ENCODE measurements around the gene HIP1.
"Not testable (repeated sequence)": the region's sequence is repeated elsewhere in the genome, so short reads cannot be mapped to it uniquely, and the experiment has no call there.

The HIP1 gene

GRCh38 chr7:75722373-75722772 is 16.4 kb downstream of the HIP1 start:
- no peak for DNase-seq (ENCODE audit: low read depth)
- no peak overlapping the region for H3K4me3 ChIP-seq (ENCODE audit: low read depth, low read length)
- TF ChIP-seq MYC (IDR thresholded peaks at IDR 0.05; ENCODE audit: low read depth, low read length) (no peak), POLR2A (IDR thresholded peaks at IDR 0.05; ENCODE audit: extremely low read depth, insufficient read length) (no peak)
- TF ChIP-seq, protein P1, sequence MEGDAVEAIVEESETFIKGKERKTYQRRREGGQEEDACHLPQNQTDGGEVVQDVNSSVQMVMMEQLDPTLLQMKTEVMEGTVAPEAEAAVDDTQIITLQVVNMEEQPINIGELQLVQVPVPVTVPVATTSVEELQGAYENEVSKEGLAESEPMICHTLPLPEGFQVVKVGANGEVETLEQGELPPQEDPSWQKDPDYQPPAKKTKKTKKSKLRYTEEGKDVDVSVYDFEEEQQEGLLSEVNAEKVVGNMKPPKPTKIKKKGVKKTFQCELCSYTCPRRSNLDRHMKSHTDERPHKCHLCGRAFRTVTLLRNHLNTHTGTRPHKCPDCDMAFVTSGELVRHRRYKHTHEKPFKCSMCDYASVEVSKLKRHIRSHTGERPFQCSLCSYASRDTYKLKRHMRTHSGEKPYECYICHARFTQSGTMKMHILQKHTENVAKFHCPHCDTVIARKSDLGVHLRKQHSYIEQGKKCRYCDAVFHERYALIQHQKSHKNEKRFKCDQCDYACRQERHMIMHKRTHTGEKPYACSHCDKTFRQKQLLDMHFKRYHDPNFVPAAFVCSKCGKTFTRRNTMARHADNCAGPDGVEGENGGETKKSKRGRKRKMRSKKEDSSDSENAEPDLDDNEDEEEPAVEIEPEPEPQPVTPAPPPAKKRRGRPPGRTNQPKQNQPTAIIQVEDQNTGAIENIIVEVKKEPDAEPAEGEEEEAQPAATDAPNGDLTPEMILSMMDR (IDR thresholded peaks at IDR 0.05; ENCODE audit: low read depth, low read length): no peak
- TF ChIP-seq, protein P2, sequence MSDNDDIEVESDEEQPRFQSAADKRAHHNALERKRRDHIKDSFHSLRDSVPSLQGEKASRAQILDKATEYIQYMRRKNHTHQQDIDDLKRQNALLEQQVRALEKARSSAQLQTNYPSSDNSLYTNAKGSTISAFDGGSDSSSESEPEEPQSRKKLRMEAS (IDR thresholded peaks at IDR 0.05; ENCODE audit: low read depth, low read length): no peak

DNA sequence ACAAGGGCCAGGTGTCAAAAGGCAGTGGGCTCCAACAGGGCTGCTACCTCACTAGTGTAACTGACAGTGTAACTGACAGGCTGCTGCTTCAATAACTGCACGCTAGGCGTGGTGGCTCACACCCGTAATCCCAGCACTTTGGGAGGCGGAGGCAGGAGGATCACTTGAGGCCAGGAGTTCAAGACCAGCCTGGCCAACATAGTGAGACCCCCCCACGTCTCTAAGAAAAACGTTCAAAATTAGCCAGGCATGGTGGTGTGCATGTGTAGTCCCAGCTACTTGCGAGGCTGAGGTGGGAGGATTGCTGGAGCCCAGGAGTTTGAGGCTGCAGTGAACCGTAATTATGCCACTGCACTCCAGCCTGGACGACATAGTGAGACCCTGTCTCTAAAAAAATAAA is 16.8 kb downstream of the HIP1 start:
- not testable (repeated sequence) for H3K4me3 ChIP-seq (ENCODE audit: low read depth, low read length); DNase-seq (ENCODE audit: low read depth)

GRCh38 chr7:75721426-75721825 is 17.3 kb downstream of the HIP1 start:
- H3K4me3 ChIP-seq (ENCODE audit: low read depth, low read length): no peak overlapping the region
- TF ChIP-seq, protein P1 (IDR thresholded peaks at IDR 0.05; ENCODE audit: low read depth, low read length): no peak
- TF ChIP-seq, protein P2 (IDR thresholded peaks at IDR 0.05; ENCODE audit: low read depth, low read length): no peak
- TF ChIP-seq MYC (IDR thresholded peaks at IDR 0.05; ENCODE audit: low read depth, low read length): no peak
- TF ChIP-seq POLR2A (IDR thresholded peaks at IDR 0.05; ENCODE audit: extremely low read depth, insufficient read length): no peak
- DNase-seq (ENCODE audit: low read depth): no peak

- TF ChIP-seq MYC (IDR thresholded peaks at IDR 0.05; ENCODE audit: low read depth, low read length) (no peak), POLR2A (IDR thresholded peaks at IDR 0.05; ENCODE audit: extremely low read depth, insufficient read length) (no peak)
- TF ChIP-seq, protein P2 (IDR thresholded peaks at IDR 0.05; ENCODE audit: low read depth, low read length): no peak
- TF ChIP-seq, protein P1 (IDR thresholded peaks at IDR 0.05; ENCODE audit: low read depth, low read length): no peak
- DNase-seq (ENCODE audit: low read depth): no peak
- H3K4me3 ChIP-seq (ENCODE audit: low read depth, low read length): no peak overlapping the region
Observed at GRCh38 chr7:75719626-75720025, 19.1 kb downstream of the HIP1 start.

DNA sequence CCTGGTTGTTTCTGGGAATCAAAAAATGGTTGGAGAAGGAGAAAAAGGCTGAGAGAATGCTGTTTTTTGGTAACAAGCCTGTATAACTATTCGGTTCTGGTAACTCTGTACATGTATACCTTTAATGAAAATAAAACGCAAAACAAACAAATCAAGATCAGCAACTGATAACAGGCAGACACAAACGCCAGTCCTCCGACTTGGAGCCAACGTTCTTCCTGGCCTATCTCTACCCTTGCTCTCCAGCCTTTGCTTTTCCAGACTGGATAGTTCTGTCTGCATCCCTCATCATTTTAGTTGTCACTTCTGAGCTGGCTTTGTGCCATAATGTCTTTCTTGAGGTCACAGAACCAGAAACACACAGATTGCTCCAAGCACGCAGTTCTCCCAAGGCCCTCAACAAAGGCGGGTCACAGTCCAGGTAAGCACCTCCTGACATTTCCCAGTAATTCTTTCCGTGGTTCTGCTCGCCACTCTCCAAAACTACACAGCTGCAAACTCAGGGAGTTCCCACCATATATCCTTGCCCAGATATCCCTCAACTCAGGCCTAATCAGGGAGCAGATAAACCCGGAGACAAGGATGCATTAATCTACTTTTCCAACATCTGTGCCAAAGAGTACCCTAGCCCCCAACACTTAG is 20.2 kb downstream of the HIP1 start:
- no peak for DNase-seq (ENCODE audit: low read depth)
- TF ChIP-seq, protein P2 (IDR thresholded peaks at IDR 0.05; ENCODE audit: low read depth, low read length): no peak
- TF ChIP-seq MYC (IDR thresholded peaks at IDR 0.05; ENCODE audit: low read depth, low read length) (no peak), POLR2A (IDR thresholded peaks at IDR 0.05; ENCODE audit: extremely low read depth, insufficient read length) (no peak)
- TF ChIP-seq, protein P1 (IDR thresholded peaks at IDR 0.05; ENCODE audit: low read depth, low read length): no peak
- H3K4me3 ChIP-seq (ENCODE audit: low read depth, low read length): no peak overlapping the region

- not testable (repeated sequence) for H3K4me3 ChIP-seq (ENCODE audit: low read depth, low read length); DNase-seq (ENCODE audit: low read depth)
Observed at GRCh38 chr7:75717746-75718145, 21.0 kb downstream of the HIP1 start.

GRCh38 chr7:75716992-75717626 is 21.6 kb downstream of the HIP1 start:
- no peak for DNase-seq (ENCODE audit: low read depth)
- TF ChIP-seq POLR2A (IDR thresholded peaks at IDR 0.05; ENCODE audit: extremely low read depth, insufficient read length): no peak
- H3K4me3 ChIP-seq (ENCODE audit: low read depth, low read length): no peak overlapping the region
